HG02610 (cell line): ENCODE measurements around the gene BCAM.
"Not testable (repeated sequence)": the region's sequence is repeated elsewhere in the genome, so short reads cannot be mapped to it uniquely, and the experiment has no call there.

ENCODE experiments used
- ATAC-seq: cut with Tn5 transposase; IDR thresholded peaks from one replicate; pipeline ENCODE4 v1.9.1; 2021; ENCODE audit warnings: mild to moderate bottlenecking, moderate library complexity; ENCODE audit not compliant: unreplicated experiment

The BCAM gene

GRCh38 chr19:44848036-44848811 lies 39.3 kb downstream of the BCAM start:
- ATAC-seq: no peak

- no peak for ATAC-seq
Observed at GRCh38 chr19:44848812-44849447, 40.0 kb downstream of the BCAM start.

DNA sequence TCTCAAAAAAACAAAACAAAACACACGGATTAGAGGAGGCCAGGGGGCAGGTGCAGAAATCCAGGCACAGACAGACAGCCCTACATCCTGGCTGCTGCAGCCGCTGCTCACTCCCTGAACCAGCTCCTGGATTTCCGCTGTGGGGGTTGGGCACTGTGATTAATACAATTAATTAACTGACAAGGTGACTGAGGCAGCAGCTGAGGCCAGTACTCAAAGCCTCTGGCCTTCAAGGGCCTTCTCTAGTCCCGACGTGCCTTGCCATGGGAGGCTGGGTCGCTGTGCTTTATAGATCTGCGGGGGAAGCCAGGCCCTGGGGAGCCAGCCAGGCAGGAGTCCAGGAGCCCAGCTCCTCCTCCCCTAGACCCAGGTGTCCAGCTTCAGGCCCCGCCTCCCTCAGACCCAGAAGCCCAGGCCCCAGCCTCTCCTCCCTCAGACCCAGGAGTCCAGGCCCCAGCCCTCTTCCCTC lies 41.8 kb downstream of the BCAM start:
- ATAC-seq: no peak

DNA sequence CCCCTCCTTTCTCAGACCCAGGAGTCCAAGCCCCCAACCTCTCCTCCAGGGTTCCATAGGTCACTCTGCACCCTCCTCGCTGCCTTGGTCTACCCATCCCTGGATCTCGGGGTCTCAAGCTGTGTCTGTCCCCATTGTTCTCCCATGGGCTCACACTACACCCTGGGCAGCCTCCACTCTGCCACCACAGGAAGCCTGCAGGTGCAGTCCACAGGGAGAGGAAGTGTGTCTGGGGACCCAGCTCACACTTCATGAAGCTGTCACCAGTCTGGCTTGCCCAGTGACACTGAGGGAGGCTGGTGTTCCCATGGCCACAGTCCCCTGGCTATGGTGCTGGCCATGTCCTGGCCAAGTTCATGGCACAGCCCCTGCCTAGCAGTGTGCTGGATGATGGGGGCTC lies 42.5 kb downstream of the BCAM start:
- no peak for ATAC-seq

DNA sequence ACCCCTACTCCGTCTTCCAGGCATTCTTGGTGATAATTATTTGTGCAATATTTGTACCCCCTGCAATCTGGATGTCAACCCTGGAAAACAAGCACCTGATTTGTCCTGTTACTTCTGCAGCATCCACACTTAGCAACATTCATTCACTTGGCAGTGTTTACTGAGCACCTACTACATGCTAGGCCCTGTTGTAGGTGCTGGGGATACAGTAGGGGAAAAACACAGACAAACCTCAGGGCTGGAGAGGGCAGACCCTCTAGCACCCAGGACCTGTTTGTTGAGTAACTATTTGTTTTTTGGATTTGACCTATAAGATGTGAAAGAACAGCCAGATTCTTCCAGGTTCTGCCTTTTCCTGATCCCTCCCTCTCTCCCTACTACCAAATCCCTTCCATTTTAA lies 46.7 kb downstream of the BCAM start:
- ATAC-seq: no peak

DNA sequence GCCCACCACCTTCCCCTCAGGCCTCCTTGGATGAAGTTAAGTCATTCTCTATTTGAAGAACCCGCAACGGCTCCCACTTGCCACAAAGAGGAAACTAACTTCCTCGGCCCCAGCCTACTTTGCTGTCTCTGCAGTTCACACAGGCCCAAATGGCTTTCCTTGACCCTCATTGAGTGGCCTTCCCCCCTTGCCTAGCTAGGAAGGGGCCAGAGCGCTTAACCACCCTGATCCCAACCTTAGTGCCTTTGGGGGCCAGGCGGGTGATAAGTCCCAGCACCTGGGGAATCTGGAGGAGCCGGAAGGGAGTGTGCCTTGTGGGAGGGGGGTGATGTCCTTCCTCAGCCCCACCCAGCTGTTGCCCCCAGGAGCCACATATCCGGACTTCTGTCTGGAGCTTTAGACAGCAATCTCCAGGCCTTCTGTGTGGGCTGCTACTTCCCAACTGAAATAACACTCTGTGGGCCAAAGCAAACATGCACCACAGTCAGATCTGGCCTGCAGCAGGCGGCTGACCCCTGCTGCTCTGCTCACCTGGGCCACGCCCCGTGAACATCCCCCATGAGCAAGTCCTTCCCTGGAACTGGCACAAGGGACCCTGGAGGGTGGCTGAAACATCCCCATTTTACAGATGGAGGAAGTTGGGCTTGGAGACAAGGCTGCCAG lies 47.6 kb downstream of the BCAM start:
- ATAC-seq: no peak

DNA sequence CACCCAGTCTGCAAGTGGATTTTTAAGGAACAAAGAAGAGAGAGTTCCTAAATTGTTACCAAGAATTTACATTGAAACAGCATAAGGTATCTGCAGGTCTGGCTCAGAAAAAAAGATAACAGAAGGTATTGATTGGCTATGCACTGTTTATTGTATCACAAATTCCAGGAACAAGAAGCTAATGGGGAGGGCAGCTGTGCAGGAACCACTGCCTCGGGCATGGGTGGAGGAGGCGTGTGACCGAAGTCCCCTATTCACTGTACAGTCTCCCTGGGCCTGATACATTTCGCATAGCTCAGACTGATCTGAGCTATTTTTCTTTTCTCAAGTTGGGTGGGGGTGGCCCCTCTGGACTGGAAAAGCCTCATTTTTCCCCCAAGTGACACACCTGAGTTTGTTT lies 48.9 kb downstream of the BCAM start:
- ATAC-seq: no peak

- not testable (repeated sequence) for ATAC-seq
Observed at GRCh38 chr19:44861576-44861975, 52.7 kb downstream of the BCAM start.

GRCh38 chr19:44863990-44864389 lies 55.1 kb downstream of the BCAM start:
- ATAC-seq: no peak

GRCh38 chr19:44865196-44865767 lies 56.4 kb downstream of the BCAM start:
- ATAC-seq: no peak

GRCh38 chr19:44866664-44867063 lies 57.8 kb downstream of the BCAM start:
- no peak for ATAC-seq

- no peak for ATAC-seq
Observed at GRCh38 chr19:44867578-44867977, 58.7 kb downstream of the BCAM start.

DNA sequence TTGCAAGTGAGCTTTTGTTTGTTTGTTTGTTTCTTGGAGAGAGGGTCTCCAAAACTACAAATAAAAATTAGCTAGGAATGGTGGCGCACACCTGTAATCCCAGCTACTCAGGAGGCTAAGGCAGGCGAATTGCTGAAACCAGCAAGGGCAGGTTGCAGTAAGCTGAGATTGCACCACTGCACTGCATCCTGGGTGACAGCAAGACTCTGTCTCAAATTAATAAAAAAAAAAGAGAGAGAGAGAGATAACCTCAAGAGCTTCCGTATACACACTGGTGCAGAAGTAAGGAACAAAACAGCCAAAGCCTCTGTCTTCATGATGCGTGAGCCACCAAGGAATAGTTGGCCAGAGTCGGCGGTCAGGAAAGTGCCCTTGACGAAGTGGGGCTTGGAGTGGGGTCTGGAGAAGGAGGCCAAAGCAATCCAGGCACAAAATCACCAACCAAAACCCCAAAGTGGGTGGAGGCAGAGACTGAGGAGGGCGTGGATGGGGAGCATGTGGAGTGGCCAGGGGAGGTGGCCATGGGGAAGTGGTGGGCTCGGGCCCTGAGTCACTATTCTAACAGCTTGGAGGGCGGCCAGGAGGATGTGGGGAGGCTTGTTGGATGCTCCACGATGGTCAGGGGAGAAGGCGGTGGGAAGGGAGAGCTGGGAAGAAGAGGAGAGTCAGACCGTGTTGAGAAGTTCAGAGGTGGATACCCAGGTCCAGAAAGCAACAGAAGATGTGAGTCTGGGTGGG lies 61.0 kb downstream of the BCAM start:
- no peak for ATAC-seq
